ENCODE data around the gene MAGI1.
"Not testable (repeated sequence)": the region's sequence is repeated elsewhere in the genome, so short reads cannot be mapped to it uniquely, and the experiment has no call there.

Gene MAGI1

DNA sequence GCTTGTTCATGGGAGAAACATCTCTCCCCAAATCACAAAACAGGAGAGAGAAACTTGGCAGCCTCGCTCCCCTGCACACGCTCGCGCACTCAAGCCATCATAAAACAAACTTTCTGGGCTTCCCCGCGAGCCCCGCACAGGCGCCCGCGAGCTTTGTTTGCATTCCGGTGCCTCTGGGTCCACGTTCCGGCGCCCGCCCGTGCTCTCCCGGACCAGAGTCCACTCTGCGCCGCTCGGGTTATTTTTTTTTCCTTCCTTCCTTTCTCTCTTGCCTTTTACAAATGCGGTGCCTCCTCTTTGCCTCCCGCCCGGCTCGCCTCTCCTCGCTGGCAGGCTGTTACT is 363 bp downstream of the MAGI1 start:
- no peak for DNase-seq

DNA sequence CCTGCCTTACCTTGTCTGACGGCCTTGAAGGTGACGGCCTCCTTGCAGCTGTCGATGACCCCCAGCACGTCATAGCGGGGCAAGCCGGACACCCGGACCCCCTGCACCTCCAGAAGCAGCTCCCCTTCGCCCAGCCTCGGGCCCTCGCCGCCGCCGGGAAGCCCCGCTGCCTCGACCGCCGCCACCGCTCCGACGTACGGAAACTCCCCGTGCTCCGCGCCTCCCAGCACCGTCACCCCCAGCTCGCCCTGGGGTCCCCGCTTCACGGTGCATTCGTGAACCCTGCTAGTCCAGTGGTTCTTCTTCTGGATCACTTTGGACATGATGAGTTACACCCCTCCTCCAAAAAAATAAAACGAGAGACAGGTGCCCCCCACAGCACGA is 740 bp downstream of the MAGI1 start:
- DNase-seq: no peak

DNA sequence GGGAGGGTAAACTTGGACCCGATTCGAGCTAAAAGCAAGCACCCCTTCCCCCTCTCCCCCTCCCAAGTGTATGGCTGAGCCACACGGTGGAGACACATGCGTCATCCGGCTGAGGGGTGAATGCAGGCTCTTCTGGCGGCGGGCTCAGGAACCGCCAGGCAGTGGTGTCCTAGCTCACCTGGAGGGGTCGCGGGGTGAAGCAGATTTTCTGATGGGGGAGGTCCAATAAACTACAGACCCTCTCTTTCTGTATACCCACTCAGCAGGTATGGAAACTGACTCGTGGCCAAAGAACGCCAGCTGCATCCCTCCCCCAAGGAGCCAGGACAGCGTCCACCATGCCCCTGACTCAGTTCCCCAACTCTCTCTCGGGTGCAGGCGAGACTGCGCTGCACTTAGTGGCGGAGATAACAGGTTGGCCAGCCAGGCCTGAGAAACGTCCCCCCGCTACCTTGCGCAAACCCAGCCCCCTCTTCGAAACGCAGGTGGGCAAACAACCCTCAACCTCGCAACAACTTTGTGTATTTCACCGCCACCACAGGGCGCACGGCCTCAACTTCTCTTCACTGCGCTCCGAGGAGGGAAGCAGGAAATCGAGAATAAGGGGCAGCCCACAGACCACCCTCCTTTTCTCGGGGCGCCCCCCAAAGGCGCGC is 1.3 kb downstream of the MAGI1 start:
- DNase-seq: no peak

DNA sequence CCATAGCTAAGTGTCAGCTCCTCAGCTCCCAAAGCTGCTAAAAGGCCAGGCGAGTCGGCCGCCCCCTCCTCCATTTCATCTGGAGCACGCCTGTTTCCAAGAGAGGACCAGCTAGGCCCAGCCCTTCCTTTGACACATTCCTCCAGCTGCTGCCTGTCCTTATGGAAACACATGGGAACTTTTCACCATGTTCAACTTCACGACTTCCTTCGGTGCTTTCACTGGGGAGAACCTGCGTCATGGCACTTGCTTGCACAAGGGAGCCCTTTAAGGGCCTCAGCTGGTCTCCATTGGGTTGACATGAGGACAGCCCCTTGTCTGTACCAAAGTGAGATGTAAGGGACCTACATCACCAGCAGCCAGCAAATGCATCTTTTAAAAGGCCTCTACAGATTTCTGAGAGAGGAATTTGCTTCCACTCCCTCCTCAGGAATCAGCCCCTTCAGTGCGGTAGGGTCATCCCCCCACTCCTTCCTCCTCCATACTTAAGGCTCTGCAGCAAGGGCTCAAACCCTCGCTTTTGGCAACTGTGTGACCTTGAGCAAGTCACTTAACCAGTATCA is 2.1 kb downstream of the MAGI1 start:
- DNase-seq: no peak

DNA sequence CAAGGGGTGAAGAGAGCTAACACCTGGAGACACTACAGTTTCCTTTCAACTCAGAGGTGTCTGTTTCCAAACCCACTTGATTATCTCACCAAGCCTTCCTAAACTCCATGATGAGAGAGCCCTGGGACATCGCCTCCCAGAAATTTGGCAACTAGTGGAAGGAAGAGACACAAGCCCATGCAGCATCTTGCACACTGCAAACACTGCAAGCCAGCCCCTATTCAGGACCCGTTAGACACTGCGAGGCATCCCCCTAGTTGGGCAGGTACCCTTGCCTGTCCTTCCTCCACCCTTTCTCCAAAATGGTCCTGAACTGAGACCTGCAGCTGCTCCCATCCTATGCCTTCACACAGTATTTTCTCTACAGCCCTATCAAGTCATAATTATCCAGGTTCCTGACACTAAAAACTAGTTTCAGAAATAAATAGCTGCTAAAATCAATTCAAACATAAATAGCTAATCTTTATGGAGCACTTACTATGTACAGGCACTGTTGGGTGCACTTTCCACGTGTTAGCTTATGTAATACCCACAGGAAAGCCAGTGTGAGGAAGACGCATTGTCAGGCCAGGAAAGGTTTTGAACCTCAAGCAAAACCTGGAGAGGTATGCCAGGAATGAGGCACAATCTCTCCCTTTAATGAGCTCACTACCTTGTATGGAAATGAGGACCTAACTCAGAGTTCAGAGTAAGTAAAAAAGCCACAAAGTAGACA is 2.8 kb downstream of the MAGI1 start:
- DNase-seq: no peak

DNA sequence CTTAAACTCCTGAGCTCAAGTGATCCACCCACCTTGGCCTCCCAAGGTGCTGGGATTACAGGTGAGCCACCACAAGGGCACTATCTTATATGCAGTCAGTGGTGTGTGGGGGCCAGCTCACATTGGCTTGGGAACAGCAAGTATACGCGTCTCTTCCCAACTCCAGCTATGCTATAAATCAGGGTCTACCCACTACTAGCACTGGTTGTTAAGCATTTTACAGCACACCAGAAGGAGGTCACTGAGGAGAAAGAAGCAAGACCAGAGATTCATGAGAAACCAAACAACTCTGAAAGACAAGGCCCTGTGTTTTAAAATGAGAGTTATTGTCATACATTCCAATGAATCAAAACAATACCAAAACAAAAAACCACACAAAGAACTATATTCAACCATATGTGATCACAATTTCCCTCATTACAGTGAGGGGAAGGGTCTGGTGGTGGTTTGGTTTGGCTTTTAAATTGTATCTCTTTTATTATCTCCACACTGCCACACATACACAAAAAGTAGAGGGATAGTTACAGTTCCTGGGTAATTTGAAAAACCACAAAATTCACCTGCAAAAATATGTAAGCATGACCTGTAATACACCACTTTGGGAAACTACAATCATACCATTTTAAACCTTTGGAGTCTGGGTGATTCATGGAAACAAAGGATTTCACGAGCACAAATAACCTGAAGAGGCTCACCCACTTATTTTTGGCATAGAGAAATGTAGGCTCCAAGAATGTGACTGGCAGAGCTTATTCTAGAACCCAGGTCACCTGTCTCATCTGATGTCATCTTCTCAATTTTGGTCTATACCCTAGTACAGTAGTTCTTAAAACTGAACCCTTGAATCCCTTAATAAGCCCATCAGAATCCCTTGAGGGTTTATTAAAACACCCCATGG is 5.2 kb downstream of the MAGI1 start:
- DNase-seq: no peak

DNA sequence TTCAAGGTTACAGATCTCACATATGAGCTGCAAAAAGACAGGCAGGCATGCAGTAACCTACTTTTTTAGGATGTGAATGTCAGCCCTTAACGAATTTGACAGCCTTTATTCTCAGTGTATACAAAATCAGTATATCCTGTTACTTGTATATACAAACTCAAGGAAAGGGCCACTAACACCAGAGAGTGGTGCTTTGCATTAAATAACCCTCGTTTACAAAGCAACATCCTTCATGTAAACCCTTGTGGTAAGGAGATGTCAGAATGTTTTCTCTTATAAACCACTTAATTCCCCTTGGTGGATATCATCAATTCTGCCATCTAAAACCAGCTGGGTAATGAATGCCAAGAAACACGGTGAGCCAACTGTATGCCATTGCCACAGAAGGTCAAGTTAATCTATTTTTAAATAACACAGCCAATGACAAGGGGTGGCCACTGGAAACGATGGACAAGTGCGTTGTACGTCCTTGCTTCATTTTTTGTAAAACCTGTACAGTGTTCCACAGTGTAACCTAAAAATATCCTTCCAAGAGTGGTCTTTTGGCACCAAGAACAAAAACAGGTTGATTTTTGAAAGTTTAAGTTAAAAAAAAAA is 7.5 kb downstream of the MAGI1 start:
- DNase-seq: no peak

DNA sequence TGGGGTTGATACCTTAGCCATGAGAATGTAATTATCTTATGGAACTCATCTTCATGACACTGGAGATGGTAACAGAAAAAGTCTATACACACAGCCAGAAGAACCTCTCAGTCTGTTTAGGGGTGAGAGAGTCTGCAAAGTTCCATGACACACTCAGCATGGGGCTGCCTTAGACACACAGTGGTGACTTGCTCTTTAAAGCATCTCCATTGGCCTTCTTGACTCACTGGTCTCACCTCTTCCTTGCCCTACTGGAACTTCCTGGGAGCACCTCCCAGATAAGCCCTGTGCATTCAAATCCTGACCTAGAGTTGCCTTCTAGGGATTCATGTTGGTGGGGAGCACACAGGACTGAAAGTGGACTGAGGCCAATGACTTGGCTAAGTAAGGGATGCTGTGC is 9.3 kb downstream of the MAGI1 start:
- DNase-seq: no peak

DNA sequence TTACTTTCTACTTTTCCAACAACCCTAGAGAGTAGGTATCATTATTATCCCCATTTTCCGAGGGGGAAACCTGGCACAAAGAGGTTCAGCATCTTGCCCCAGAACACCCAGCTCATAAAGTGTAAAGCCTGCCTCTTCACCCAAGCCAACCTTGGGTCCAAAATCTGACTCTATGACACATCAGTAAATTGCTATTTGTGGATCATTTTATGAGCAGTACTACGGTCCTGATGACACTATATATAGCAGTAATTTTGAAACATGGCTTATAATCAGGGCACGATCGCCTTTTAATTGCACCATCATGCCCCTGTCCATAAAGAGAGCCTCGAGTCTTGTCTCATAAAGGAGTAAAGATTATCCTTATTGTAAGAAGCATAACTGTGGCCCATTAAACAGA is 9.7 kb downstream of the MAGI1 start:
- DNase-seq: no peak

DNA sequence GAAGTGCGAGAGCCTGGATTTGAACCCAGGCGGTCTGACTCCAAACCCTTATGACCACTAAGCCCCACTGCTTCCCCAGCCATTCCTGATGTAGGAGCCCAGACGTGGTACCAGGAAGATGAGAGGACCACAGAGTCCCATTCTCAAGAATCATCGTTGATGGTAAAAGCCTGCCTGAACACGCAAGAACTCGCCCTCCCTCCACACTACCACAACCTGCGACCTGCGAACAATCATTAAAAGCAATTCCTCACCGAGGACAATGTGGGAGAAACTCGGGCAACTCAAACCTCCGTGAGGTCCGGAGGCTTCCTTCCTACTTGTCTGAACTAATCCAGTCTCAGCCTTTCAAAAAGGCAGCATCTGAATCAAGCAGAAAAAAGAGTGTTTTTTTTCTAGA is 10.3 kb downstream of the MAGI1 start:
- no peak for DNase-seq

DNA sequence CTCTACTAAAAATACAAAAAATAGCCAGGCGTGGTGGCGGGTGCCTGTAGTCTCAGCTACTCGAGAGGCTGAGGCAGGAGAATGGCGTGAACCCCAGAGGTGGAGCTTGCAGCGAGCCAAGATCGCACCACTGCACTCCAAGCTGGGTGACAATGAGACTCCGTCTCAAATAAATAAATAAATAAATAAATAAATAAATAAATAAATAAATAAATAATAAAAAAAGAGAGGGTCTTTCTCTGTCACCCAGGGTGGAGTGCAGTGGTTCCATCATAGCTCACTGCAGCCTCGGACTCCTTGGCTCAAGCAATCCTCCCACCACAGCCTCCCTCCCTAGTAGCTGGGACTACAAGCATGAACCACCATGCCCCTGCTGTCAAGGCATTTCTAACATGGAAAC is 11.6 kb downstream of the MAGI1 start:
- not testable (repeated sequence) for DNase-seq

DNA sequence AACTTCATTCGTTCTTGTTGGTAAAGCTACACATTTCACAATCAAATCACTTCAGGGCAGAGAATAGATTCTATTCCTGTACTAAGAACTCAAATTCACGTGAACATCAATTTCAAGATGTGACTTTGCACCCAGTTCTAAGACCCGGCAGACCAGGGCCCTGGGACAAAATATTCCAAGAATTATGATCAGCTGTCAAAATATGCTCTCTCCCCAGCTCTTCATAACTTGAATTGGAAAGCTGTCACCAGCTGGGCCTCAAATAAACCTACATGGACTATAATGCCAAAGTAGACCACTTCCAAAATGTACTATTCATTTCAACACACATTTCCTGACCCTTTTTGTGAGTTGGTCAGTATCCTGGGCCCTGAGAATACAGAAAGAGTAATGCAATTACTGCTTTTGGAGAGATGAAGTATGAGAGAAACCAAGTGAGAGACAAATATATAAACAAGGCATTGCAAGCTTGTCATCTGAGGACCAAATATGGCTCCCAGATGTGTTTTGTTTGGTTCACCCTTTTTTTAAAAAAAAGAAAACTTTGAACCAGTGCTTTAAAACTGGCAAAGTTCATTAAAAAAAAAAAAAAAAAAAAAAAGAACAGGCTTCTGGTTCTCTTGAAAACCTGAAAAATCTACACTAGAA is 14.9 kb downstream of the MAGI1 start:
- DNase-seq: no peak

DNA sequence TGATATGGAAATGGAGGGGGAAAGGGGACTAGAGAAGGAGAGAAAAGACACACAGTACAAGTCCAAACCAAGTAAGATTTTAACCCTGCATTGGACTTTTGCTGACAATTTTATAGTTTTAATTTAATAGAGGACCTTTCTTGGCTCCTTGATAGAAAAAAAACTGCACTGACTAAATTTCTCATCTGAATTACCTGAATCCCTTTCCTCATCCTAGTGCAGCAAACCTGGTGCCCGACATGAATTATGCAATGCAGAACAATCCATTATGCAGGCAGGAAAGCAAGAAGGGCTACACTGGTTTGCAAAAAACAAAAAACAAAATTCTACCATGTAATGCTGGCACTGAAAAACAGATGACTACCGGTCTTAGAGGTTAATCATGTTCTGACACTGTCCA is 15.5 kb downstream of the MAGI1 start:
- DNase-seq: no peak

DNA sequence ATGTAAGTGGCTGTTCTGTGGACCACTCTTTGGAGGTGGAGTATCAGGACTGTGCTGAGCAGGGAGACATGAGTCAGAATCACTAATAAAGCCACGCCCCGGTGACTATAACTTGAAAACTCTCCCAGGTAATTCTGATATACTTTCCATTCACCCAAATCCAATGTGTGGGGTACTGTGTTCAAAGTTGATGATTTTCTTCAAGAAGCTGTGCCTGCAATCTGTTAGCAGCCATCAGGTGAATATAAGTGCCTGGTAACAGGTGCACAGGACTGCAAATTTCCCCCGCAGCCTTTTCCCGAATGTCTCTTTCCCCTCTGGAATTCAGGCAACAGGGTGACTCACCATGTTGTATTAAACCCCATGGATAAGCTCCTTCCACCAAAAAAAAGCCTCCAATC is 17.0 kb downstream of the MAGI1 start:
- DNase-seq: no peak

DNA sequence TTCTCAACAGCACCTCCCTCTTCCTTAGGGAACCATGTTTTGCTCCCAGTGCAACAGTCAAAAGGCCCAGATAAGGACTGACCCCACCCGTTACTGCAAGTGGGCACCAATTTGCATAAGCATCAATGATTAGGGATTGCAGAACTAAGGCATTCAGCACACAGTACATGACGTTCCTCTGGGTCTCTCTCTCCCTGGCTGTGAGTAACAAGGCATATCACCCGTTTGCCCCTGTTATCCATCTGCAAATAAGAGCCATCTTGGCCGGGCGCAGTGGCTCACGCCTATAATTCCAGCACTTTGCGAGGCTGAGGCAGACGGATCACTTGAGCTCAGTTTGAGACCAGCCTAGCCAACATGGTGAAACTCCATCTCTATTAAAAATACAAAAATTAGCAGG is 18.8 kb downstream of the MAGI1 start:
- DNase-seq: no peak

DNA sequence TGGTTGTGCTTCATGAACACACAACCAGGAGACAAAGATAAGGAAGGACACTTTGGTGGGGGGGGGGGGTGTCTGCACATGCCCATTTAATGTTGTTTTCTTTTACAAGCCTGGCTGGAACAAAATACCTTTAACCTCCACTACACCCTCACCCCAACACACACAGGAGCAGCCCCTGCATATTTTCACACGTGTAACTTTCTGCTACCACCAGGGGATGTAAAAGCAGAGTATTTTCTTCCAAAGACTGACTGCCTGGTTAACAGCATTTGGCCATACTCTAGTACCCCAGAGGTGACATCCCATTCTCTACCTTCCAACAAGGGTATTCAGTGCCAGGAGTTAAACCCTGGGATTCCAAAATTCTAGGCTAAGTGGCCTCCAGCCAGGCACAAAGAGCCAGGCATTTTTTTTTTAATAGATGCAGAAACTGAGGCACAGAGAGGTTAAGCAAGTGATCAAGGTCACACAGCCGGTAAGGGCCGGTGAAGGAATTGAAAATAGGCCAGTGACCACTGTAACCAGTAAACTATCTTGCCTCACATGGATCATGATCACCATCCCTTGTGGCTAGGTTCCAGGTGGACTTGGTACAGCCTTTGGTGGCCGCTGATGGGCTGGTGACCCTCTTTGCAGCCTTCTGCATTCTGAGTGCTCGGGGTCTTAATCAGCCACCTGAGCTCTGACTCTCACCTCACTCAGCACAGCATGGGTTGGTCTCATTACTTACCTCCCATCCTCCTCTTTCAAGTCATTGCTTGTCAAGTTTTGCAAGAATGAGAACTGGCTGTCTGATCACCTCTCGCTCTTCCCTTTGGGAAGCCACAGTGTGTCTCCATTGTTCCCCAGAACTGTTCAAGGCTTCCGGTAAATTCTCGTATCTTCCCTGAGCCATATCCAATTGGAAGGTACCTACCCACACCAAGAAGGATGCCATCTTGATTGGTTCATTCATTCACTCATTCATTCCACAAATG is 20.4 kb downstream of the MAGI1 start:
- DNase-seq: no peak

DNA sequence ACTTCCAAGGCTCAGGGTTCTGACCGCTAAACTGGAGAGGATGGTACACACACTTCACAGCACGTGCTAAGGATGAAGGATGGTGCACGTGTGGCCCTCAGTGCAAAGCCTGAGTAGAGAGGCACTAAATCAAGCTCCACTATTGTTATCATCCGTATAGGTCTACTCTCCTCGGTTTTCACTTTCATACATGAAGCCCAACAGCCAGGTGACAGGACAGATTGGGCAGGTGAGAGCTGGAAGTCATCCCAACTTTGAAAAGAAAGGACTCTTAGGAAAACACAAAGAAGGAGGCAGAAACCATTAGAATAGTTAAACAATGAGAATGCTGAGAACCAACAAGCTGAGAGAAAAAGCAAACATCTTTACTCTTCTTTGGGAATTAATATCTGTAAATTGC is 21.1 kb downstream of the MAGI1 start:
- no peak for DNase-seq

DNA sequence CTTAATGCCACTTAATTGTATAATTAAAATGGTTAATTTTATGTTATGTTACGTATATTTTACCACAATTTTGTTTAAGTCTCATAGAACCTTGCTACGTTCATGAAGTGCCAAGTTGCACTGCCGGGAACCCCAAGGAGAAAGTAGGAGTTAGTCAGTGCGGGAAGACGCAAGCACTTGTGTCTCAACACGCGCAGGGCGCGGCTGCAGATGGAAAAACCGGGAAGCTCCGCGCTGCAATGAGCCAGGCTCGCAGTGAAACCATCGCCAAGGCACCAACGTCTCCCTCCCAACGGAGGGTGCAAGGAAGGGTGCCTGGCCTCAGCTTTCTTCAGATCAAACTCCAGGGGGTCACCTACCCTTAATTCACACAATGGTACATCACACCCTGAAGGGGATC is 21.6 kb downstream of the MAGI1 start:
- no peak for DNase-seq

DNA sequence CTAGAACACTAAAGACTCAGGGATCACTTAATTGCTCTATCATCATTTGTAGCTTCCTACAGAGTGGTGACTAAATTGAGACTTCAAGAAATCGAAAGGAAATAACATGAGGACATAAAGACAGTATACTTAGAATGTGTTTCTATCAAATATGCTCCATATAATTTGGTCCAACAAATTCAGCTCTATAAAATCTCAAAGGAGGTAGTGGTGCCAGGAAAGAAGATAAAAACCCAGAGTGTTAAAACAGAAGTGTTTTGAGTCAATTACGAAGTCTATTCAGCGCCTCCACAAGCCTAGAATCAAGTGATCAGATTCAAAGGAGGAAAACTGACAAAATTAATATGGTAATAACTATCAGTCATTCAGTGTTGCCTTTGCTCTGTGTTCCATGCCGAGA is 22.9 kb downstream of the MAGI1 start:
- DNase-seq: no peak

DNA sequence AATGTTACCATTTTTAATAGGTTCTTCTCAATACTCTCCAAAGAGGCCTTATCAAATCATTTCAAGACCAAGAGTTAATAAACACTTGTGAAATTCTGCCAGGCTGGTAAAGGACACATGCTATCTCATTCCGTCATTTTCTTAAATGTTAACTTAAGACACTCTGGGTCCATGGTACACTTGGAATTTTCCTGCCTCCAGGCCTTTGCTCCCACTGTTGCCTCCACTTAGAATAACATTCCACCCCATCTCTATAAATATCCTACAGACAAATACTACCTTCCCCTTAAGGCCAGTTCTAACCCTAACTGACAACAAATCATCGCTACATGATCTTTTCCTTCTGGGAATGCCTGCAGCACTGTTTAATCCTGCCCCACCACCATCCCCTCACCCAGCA is 24.1 kb downstream of the MAGI1 start:
- no peak for DNase-seq

DNA sequence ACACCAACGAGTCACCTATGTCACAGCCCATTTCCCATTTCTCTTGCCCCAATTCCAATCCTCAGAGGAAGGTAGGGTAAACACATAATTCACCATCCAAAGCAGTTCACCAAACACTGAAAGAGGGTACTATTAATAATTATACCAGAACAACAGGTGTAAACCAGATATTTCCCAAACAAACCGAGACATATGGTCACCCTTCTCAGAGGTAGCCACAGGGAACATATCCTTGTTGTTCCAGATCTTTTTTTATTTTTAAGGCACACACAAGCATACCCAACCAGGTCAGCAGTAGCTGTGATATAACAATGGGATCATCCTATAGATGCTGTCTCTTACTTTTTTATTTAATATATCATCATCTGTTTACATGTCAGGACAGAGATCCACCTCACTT is 24.7 kb downstream of the MAGI1 start:
- DNase-seq: no peak

DNA sequence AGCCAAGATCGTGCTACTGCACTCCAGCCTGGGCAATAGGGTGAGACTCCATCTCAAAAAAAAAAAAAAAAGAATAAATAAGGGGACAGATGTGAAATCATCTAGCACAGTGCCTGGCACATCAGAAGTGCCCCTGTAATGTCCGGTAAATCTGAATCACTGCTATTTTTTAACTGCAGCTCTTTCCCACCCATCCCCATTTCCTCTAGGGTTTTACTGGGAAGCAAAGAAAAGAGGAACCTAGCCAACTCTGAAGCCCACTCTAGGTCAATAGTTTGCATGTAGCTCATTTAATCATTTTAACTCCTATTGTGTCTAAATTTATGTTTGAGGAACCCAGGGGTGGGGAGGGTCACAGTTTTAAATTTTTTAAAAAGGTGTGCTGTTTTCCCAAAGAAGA is 26.0 kb downstream of the MAGI1 start:
- DNase-seq: no peak

All from CD4-positive, alpha-beta T cell treated with Interleukin-1 beta for 1 hour (primary cell).